Glutamatergic neuron (in vitro differentiated cells): ENCODE results near the gene ZNF480. TPM values are rescaled to one million over a fixed set of nuclear protein-coding genes. Genes with fewer than 3 reads are reported as not detected.

Experiments
- DNase-seq: peaks from one replicate; pipeline ENCODE4 v3.0.0; 2022
- H3K27ac Mint-ChIP-seq: one replicate; pipeline ENCODE4 v1.8.0; 2020; ENCODE audit warnings: mild to moderate bottlenecking, mixed read lengths, inconsistent platforms; ENCODE audit not compliant: unreplicated experiment
- H3K27me3 Mint-ChIP-seq: one replicate; pipeline ENCODE4 v1.8.0; 2020; ENCODE audit warnings: mild to moderate bottlenecking, moderate library complexity, mixed read lengths, inconsistent platforms; ENCODE audit not compliant: unreplicated experiment
- H3K36me3 Mint-ChIP-seq: one replicate; pipeline ENCODE4 v1.8.0; 2020; ENCODE audit warnings: mild to moderate bottlenecking, mixed read lengths, inconsistent platforms; ENCODE audit not compliant: unreplicated experiment
- H3K4me1 Mint-ChIP-seq: one replicate; pipeline ENCODE4 v1.8.0; 2020; ENCODE audit warnings: mild to moderate bottlenecking, low read depth, mixed read lengths, inconsistent platforms; ENCODE audit not compliant: unreplicated experiment
- H3K4me3 Mint-ChIP-seq: one replicate; pipeline ENCODE4 v1.8.0; 2020; ENCODE audit warnings: mild to moderate bottlenecking, mixed read lengths, inconsistent platforms; ENCODE audit not compliant: unreplicated experiment
- H3K9me3 Mint-ChIP-seq: one replicate; pipeline ENCODE4 v1.8.0; 2020; ENCODE audit warnings: mild to moderate bottlenecking, moderate library complexity, mixed read lengths, inconsistent platforms; ENCODE audit not compliant: unreplicated experiment
- CTCF ChIP-seq: fragments of 200-600 bp; sonication (generic); IDR thresholded peaks from one replicate; pipeline ENCODE4 v1.5.0; 2021; ENCODE audit not compliant: partially characterized antibody, unreplicated experiment
- microRNA-seq: library from miRNA; unstranded; fragments of <30 nt; microRNA quantifications from one replicate; pipeline ENCODE4, GENCODE V29; 2020; ENCODE audit not compliant: unreplicated experiment
- total RNA-seq: library from RNA; stranded (reverse); fragmentation: NEBNext Ultra II Directional; extraction: Animal tissue kit (Norgen Biotek cat#: 25700); gene quantifications from one replicate; pipeline ENCODE4 v1.2.1, GENCODE V29; 2021; ENCODE audit not compliant: unreplicated experiment

Gene ZNF480
- total RNA-seq, 1 donor from 2014 or later = 21.8 TPM

DNA sequence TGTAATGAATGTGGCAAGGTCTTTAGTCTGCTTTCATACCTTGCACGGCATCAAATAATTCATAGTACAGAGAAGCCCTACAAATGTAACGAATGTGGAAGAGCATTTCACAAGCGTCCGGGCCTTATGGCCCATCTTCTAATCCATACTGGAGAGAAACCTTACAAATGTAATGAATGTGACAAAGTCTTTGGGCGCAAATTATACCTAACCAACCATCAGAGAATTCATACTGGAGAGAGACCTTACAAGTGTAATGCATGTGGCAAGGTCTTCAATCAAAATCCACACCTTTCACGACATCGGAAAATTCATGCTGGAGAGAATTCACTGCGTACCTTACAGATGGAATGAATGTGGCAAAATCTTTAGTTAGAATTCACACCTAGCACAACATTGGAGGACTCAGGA lies 69.5 kb downstream of the ZNF480 start:
- DNase-seq = no peak
- no peak overlapping the region for H3K4me3 Mint-ChIP-seq
- peaks cover 36% of the 10 kb centered on the region for H3K9me3 Mint-ChIP-seq
- no peak for TF ChIP-seq CTCF
- no peak overlapping the region for H3K27ac Mint-ChIP-seq
- no peaks in the 10 kb centered on the region for H3K4me1 Mint-ChIP-seq
- peaks cover 3% of the 10 kb centered on the region for H3K27me3 Mint-ChIP-seq
- peaks cover 42% of the 10 kb centered on the region for H3K36me3 Mint-ChIP-seq

DNA sequence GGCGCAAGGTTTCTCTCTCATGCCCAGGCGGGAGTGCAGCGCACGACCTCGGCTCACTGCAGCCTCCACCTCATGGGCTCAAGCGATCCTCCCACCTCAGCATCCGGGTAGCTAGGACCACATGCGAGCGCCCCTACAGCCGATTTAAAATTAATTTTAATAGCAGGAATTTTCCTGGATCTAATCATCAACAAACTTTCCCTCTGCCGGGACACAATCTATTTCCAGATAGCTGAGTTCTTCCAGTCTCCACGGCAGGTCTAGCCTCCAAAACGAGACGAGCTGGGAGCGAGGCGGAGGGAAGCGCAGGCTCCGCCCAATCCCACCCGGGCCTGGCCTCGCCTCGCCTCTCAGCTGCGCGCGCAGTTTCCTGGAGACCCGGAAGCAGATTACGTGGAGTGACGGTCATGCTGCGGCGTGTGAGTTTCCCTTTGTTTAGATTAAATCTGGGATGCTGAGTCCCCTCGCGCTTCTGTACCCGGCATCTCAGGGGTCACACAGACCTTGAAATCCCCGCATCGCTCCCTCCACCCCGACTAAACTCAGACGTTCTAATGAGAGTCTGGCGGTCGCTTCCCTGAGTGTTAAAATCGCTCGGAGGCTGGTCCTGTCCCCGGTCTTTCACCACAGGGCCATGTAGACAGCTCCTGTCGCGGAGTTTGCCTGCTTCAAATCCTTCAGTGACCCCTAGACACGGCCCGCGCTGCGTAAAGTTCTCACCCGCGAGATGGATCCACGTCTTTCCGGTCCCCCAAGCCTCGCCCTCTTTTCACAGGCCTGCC lies 72.8 kb downstream of the ZNF480 start, which contains the start of gene ZNF880:
Gene ZNF880 (plus strand): TSS at position 365 of the 782 bp plus-strand sequence. CDS start 43 bp downstream, at position 408.
- peak within 1 kb of the TSS; percentile 99 for H3K27ac Mint-ChIP-seq
- no peak for TF ChIP-seq CTCF
- H3K9me3 Mint-ChIP-seq = peaks cover 36% of the 10 kb centered on the region

GRCh38 chr19:52370341-52370710 lies 73.4 kb downstream of the ZNF480 start:
- Mint-ChIP-seq H3K4me1 (no peaks in the 10 kb centered on the region), H3K4me3 (peak overlapping the region; percentile 95), H3K27ac (peak overlapping the region; percentile 99), H3K27me3 (peaks cover 3% of the 10 kb centered on the region), H3K9me3 (peaks cover 34% of the 10 kb centered on the region), H3K36me3 (peaks cover 43% of the 10 kb centered on the region)
- TF ChIP-seq CTCF = no peak
- DNase-seq = no peak

More for the DNA sequence above, 72.8 kb downstream of the ZNF480 start, which contains the start of gene ZNF880:
- peaks cover 3% of the 10 kb centered on the region for H3K27me3 Mint-ChIP-seq
- peaks cover 42% of the 10 kb centered on the region for H3K36me3 Mint-ChIP-seq
- peak; percentile 97 for DNase-seq
- H3K4me1 Mint-ChIP-seq = no peaks in the 10 kb centered on the region
- H3K4me3 Mint-ChIP-seq = peak within 1 kb of the TSS; percentile 95

Small RNA genes within 50 kb of the gene (microRNA-seq; reads per million reads assigned to microRNA genes)
- gene MIR643 = 4.3 reads per million, percentile 29 among the genes with 10 or more reads in this experiment

Other genes starting within 250 kb of the ZNF480 start
- gene ZNF432, start 248.3 kb upstream of the ZNF480 start, total RNA-seq = 12.8 TPM
- 25.4 TPM for gene ZNF841, start 201.4 kb upstream of the ZNF480 start, total RNA-seq
- gene ZNF616, start 157.2 kb upstream of the ZNF480 start, total RNA-seq = 22.5 TPM
- 29.7 TPM for gene ZNF836, start 125.5 kb upstream of the ZNF480 start, total RNA-seq
- 311 TPM for gene PPP2R1A, start 107.1 kb upstream of the ZNF480 start, total RNA-seq
- 29.9 TPM for gene ZNF766, start 27.6 kb upstream of the ZNF480 start, total RNA-seq
- 11.6 TPM for gene ZNF610, start 39.1 kb downstream of the ZNF480 start, total RNA-seq
- gene ZNF880, start 72.8 kb downstream of the ZNF480 start, total RNA-seq = 24.5 TPM
- gene ZNF528, start 100.7 kb downstream of the ZNF480 start, total RNA-seq = 48.7 TPM
- not detected for gene ZNF534, start 132.0 kb downstream of the ZNF480 start, total RNA-seq
- 4.1 TPM for gene ZNF578, start 156.4 kb downstream of the ZNF480 start, total RNA-seq
- 32.6 TPM for gene ZNF808, start 230.5 kb downstream of the ZNF480 start, total RNA-seq